ENCODE data around the gene FAM81A. TPM values are rescaled to one million over a fixed set of nuclear protein-coding genes. Genes with fewer than 3 reads are reported as not detected.
A peak's percentile ranks its signal among the peaks of the same experiment; 100 is the strongest.
"Not testable (repeated sequence)": the region's sequence is repeated elsewhere in the genome, so short reads cannot be mapped to it uniquely, and the experiment has no call there.

FAM81A gene
- polyA plus RNA-seq, 4 donors: 1.1 to 7.1 (median 2.7) TPM; not detected in 1

DNA sequence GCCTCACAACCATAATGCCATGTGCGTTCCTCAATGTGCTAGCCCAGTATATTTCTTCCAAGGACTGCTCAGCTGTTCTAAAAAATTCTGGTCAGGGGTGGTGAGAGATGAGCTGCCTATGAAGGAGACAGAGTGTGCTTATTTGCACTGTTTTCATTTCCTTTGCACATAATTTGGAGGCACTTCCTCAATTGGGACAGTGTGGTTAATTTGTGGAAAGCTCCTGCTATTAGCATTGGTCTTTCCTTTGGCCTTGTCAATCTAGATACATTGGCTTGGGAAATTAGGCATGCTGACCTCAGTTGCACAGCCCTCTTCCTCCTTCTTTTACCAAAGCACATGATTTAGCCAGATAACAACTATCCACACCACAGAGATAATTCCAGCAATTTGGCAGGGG is 9.4 kb downstream of the FAM81A start:
- Histone ChIP-seq H3K9me3 (ENCODE audit: control insufficient read depth in 2 of 2, insufficient read depth in 1 of 2, low read depth in 1 of 2, low read length in 1 of 2) (no peaks in the 10 kb centered on the region), H3K4me1 (ENCODE audit: control insufficient read depth in 3 of 3, insufficient read depth in 2 of 3, low read depth in 1 of 3, low read length in 2 of 3) (peaks cover 0 to 3% (median 0%) of the 10 kb centered on the region in 3 donors), H3K4me3 (ENCODE audit: low read depth in 1 of 3, low read length in 3 of 3) (no peak overlapping the region), H3K27me3 (ENCODE audit: control insufficient read depth in 3 of 3, insufficient read depth in 3 of 3, low read length in 3 of 3) (no peaks in the 10 kb centered on the region), H3K36me3 (ENCODE audit: control insufficient read depth in 3 of 3, insufficient read depth in 2 of 3, low read depth in 1 of 3, low read length in 3 of 3) (no peaks in the 10 kb centered on the region), H3K27ac (ENCODE audit: low read depth in 1 of 3, low read length in 2 of 3) (no peak overlapping the region)
- no peak for DNase-seq
- WGBS, 3 donors: 93 to 95% (median 94%) methylated on average over 1 of the region's 1 CpG
- FAIRE-seq: no peak

DNA sequence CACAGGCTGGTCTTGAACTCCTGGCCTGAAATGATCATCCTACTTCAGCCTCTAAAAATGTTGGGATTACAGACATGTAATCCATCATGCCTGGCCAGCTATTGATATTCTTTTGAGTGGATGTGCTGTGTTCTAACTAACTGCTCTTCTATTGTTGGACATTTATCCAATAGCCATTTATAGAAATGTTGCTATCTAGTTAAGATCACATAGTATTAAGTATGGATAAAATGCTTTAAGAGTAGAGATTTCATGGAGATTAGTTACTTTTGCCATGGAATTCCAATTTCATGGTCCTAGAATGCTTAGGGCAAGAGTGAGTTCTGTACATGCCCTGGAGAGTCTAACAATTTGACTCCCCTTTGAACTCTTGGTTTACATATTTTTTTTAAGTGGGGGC is 10.9 kb downstream of the FAM81A start:
- no peak overlapping the region for H3K27ac ChIP-seq (ENCODE audit: low read depth in 1 of 3, low read length in 2 of 3)
- H3K4me3 ChIP-seq (ENCODE audit: low read depth in 1 of 3, low read length in 3 of 3): no peak overlapping the region
- H3K36me3 ChIP-seq (ENCODE audit: control insufficient read depth in 3 of 3, insufficient read depth in 2 of 3, low read depth in 1 of 3, low read length in 3 of 3): no peaks in the 10 kb centered on the region
- no peaks in the 10 kb centered on the region for H3K9me3 ChIP-seq (ENCODE audit: control insufficient read depth in 2 of 2, insufficient read depth in 1 of 2, low read depth in 1 of 2, low read length in 1 of 2)
- no peak for DNase-seq
- H3K27me3 ChIP-seq (ENCODE audit: control insufficient read depth in 3 of 3, insufficient read depth in 3 of 3, low read length in 3 of 3): no peaks in the 10 kb centered on the region
- FAIRE-seq: no peak
- peaks cover 0 to 9% (median 0%) of the 10 kb centered on the region in 3 donors for H3K4me1 ChIP-seq (ENCODE audit: control insufficient read depth in 3 of 3, insufficient read depth in 2 of 3, low read depth in 1 of 3, low read length in 2 of 3)

DNA sequence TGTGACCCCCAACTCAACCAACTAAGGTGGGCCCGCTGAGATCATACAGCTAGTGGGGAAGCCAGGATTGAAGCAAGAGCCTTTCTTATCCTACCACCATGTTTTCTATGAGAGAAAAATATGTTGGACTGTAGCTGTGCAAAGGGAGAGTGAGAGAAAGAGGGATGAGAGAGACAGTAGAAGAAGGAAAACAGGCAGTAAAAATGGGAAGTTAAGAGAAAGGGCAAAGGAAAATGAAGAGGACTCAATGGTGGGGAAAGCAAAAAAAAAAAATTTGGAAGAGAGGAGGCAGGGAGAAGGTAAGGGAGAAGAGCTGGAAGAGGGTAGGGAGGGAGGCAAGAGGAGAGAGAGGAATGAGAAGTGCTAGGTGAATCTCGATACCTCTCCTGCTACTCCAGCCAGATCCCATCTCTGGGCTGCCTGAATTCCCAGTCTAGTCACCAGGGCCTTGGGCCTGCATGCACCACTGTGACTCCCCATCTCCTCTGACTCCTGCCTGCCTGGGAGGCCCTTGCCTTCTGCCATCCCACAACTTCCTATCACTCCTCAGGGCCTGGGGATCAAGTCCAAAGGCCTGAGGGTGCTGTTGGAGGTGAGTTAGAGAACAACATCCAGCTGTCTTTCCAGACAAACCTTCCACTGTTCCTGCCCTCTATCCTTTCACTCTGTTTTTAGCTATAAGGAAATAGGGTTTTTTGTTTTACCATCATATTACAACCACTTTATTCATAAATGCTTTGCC is 15.7 kb downstream of the FAM81A start:
- DNase-seq: peak; percentile 14 to 47
- no peak for FAIRE-seq
- Histone ChIP-seq H3K9me3 (ENCODE audit: control insufficient read depth in 2 of 2, insufficient read depth in 1 of 2, low read depth in 1 of 2, low read length in 1 of 2) (no peaks in the 10 kb centered on the region), H3K4me3 (ENCODE audit: low read depth in 1 of 3, low read length in 3 of 3) (no peak overlapping the region), H3K4me1 (ENCODE audit: control insufficient read depth in 3 of 3, insufficient read depth in 2 of 3, low read depth in 1 of 3, low read length in 2 of 3) (peaks cover 0 to 32% (median 0%) of the 10 kb centered on the region in 3 donors), H3K27ac (ENCODE audit: low read depth in 1 of 3, low read length in 2 of 3) (no peak overlapping the region), H3K36me3 (ENCODE audit: control insufficient read depth in 3 of 3, insufficient read depth in 2 of 3, low read depth in 1 of 3, low read length in 3 of 3) (no peaks in the 10 kb centered on the region), H3K27me3 (ENCODE audit: control insufficient read depth in 3 of 3, insufficient read depth in 3 of 3, low read length in 3 of 3) (no peaks in the 10 kb centered on the region)
- WGBS, 3 donors: 94 to 100% (median 97%) methylated on average over 2 of the region's 2 CpGs

DNA sequence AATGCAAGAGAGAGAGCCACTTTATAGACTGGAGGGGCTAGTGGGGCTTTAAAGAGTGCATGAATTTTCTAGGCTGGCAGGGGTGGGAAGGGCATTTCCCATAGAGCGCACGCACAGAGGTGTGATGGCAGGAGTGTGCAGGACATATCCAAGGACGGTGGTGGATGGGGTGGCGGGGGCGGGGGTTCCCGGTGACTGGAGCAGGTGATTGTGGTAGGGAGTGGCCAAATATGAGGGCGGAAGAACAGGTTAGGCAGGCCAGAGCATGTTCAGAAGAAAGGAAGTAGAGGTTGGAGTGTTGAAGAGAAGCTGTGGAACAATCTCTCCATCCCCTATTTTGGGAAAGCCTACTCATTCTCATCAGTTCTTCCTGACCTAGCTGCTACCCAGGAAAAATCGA is 18.1 kb downstream of the FAM81A start:
- peak; percentile 80 to 85 for DNase-seq
- WGBS, 3 donors: 20 to 62% (median 28%) methylated on average over 7 to 8 of the region's 8 CpGs
- Histone ChIP-seq H3K9me3 (ENCODE audit: control insufficient read depth in 2 of 2, insufficient read depth in 1 of 2, low read depth in 1 of 2, low read length in 1 of 2) (no peaks in the 10 kb centered on the region), H3K4me1 (ENCODE audit: control insufficient read depth in 3 of 3, insufficient read depth in 2 of 3, low read depth in 1 of 3, low read length in 2 of 3) (peaks cover 0 to 35% (median 0%) of the 10 kb centered on the region in 3 donors), H3K27me3 (ENCODE audit: control insufficient read depth in 3 of 3, insufficient read depth in 3 of 3, low read length in 3 of 3) (no peaks in the 10 kb centered on the region), H3K36me3 (ENCODE audit: control insufficient read depth in 3 of 3, insufficient read depth in 2 of 3, low read depth in 1 of 3, low read length in 3 of 3) (no peaks in the 10 kb centered on the region), H3K27ac (ENCODE audit: low read depth in 1 of 3, low read length in 2 of 3) (peak overlapping the region in 1 of 3 donors; percentile 69), H3K4me3 (ENCODE audit: low read depth in 1 of 3, low read length in 3 of 3) (no peak overlapping the region)
- no peak for FAIRE-seq

DNA sequence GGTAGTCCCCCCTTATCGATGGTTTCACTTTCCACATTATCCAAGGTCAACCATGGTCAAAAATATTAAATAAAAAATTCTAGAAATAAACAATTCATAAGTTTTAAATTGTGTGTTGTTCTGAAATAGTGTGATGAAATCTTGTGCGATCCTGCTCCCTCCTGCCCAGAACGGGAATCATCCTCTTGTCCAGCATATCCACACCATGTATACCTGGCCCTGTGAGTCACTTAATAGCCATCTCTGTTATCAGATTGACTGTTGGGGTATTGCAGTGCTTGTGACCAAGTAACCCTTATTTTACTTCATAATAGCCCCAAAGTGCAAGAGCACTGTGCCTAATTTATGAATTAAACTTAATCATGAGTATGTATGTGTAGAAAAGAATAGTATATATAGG is 19.1 kb downstream of the FAM81A start:
- FAIRE-seq (no peak), DNase-seq (peak in 1 of 2 donors; percentile 22)

DNA sequence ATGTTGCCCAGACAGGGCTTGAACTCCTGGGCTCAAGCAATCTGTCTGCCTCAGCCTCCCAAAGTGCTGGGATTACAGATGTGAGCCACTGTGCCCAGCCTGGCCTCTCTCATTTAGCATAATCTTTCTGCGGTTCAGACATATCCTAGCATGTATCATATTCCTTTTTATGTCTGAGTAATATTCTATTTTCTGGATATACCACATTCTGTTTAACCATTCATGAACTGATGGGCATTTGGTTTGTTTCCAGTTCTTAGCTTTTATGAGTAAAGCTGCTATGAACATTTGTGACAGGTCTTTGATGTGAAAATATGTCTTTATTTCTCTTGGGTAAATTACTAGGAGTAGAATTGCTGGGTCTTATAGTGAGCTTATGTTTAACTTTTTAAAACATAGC is 23.5 kb downstream of the FAM81A start:
- WGBS, 3 donors: 98 to 100% (median 100%) methylated on average over 1 of the region's 1 CpG
- peaks cover 0 to 10% of the 10 kb centered on the region in 2 donors for H3K9me3 ChIP-seq (ENCODE audit: control insufficient read depth in 2 of 2, insufficient read depth in 1 of 2, low read depth in 1 of 2, low read length in 1 of 2)
- no peak overlapping the region for H3K4me3 ChIP-seq (ENCODE audit: low read depth in 1 of 3, low read length in 3 of 3)
- H3K36me3 ChIP-seq (ENCODE audit: control insufficient read depth in 3 of 3, insufficient read depth in 2 of 3, low read depth in 1 of 3, low read length in 3 of 3): no peaks in the 10 kb centered on the region
- DNase-seq (no peak), FAIRE-seq (no peak)
- H3K27me3 ChIP-seq (ENCODE audit: control insufficient read depth in 3 of 3, insufficient read depth in 3 of 3, low read length in 3 of 3): no peaks in the 10 kb centered on the region
- H3K27ac ChIP-seq (ENCODE audit: low read depth in 1 of 3, low read length in 2 of 3): no peak overlapping the region
- H3K4me1 ChIP-seq (ENCODE audit: control insufficient read depth in 3 of 3, insufficient read depth in 2 of 3, low read depth in 1 of 3, low read length in 2 of 3): peaks cover 0 to 12% (median 0%) of the 10 kb centered on the region in 3 donors

More for the DNA sequence above, 19.1 kb downstream of the FAM81A start:
- Histone ChIP-seq H3K36me3 (ENCODE audit: control insufficient read depth in 3 of 3, insufficient read depth in 2 of 3, low read depth in 1 of 3, low read length in 3 of 3) (no peaks in the 10 kb centered on the region), H3K27ac (ENCODE audit: low read depth in 1 of 3, low read length in 2 of 3) (peak overlapping the region in 1 of 3 donors; percentile 69), H3K4me3 (ENCODE audit: low read depth in 1 of 3, low read length in 3 of 3) (no peak overlapping the region), H3K9me3 (ENCODE audit: control insufficient read depth in 2 of 2, insufficient read depth in 1 of 2, low read depth in 1 of 2, low read length in 1 of 2) (peaks cover 0 to 10% of the 10 kb centered on the region in 2 donors), H3K27me3 (ENCODE audit: control insufficient read depth in 3 of 3, insufficient read depth in 3 of 3, low read length in 3 of 3) (no peaks in the 10 kb centered on the region), H3K4me1 (ENCODE audit: control insufficient read depth in 3 of 3, insufficient read depth in 2 of 3, low read depth in 1 of 3, low read length in 2 of 3) (peaks cover 0 to 35% (median 0%) of the 10 kb centered on the region in 3 donors)
- WGBS, 3 donors: 68 to 91% (median 86%) methylated on average over 3 of the region's 3 CpGs

DNA sequence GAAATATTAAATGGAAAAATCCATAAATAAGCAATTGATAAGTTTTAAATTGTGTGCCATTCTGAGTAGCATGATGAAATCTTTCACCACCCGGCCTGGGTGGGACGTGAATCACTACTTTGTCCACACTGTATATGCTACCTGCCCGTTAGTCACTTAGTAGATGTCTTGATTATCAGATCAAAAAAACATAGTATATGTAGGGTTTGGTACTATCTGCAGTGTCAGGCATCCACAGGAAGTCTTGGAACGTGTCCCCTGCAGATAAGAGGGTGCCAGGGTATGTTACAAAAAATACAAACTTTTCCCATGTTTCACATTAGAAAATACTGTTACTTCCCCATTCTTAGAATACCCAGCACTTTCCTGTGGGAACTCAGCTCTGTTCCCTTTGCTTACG is 35.2 kb downstream of the FAM81A start:
- no peak for FAIRE-seq
- no peaks in the 10 kb centered on the region for H3K27me3 ChIP-seq (ENCODE audit: control insufficient read depth in 3 of 3, insufficient read depth in 3 of 3, low read length in 3 of 3)

DNA sequence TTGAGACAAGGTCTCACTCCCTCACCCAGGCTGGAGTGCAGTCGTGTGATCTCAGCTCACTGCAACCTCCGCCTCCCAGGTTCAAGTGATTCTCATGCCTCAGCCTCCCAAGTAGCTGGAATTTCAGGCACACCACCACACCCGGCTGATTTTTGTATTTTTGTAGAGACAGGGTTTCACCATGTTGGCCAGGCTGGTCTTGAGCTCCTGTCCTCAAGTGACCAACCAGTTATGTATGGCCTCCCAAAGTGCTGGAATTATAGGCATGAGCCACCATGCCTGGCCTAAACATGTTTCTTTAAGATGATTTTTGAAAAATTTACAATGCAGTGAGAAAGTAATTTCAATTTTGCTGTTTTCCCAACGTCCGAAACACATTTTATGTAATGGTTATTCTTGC is 37.2 kb downstream of the FAM81A start:
- DNase-seq; FAIRE-seq; H3K4me3 ChIP-seq (ENCODE audit: low read depth in 1 of 3, low read length in 3 of 3); H3K27ac ChIP-seq (ENCODE audit: low read depth in 1 of 3, low read length in 2 of 3); H3K4me1 ChIP-seq (ENCODE audit: control insufficient read depth in 3 of 3, insufficient read depth in 2 of 3, low read depth in 1 of 3, low read length in 2 of 3); H3K27me3 ChIP-seq (ENCODE audit: control insufficient read depth in 3 of 3, insufficient read depth in 3 of 3, low read length in 3 of 3); H3K36me3 ChIP-seq (ENCODE audit: control insufficient read depth in 3 of 3, insufficient read depth in 2 of 3, low read depth in 1 of 3, low read length in 3 of 3); H3K9me3 ChIP-seq (ENCODE audit: control insufficient read depth in 2 of 2, insufficient read depth in 1 of 2, low read depth in 1 of 2, low read length in 1 of 2): not testable (repeated sequence)
- WGBS, 3 donors: 92 to 94% (median 92%) methylated on average over 5 of the region's 5 CpGs

More for the DNA sequence above, 35.2 kb downstream of the FAM81A start:
- Histone ChIP-seq H3K9me3 (ENCODE audit: control insufficient read depth in 2 of 2, insufficient read depth in 1 of 2, low read depth in 1 of 2, low read length in 1 of 2) (peaks cover 0 to 4% of the 10 kb centered on the region in 2 donors), H3K36me3 (ENCODE audit: control insufficient read depth in 3 of 3, insufficient read depth in 2 of 3, low read depth in 1 of 3, low read length in 3 of 3) (no peaks in the 10 kb centered on the region), H3K4me3 (ENCODE audit: low read depth in 1 of 3, low read length in 3 of 3) (no peak overlapping the region), H3K4me1 (ENCODE audit: control insufficient read depth in 3 of 3, insufficient read depth in 2 of 3, low read depth in 1 of 3, low read length in 2 of 3) (no peaks in the 10 kb centered on the region), H3K27ac (ENCODE audit: low read depth in 1 of 3, low read length in 2 of 3) (no peak overlapping the region)
- WGBS, 3 donors: 74 to 87% (median 80%) methylated on average over 5 of the region's 5 CpGs
- no peak for DNase-seq

DNA sequence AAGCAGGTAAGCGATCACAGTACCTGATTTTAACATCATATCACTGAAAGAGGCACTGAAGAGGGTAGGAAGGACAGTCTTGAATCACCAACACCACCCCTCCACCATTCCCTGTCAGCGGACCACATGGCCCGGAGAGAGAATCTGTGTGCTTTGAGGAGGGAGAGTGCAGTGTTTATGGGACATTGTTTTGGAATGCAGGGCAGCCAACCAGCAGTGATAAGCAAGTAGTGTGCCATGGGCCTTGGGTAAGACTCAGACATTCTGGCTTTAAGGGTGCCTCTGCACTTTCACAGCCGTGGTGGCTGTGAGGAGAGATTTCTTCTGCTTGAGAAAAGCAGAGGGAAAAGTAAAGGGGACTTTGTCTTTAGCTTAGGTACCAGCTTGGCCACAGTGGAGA is 46.4 kb downstream of the FAM81A start:
- DNase-seq (no peak), FAIRE-seq (no peak)
- no peaks in the 10 kb centered on the region for H3K9me3 ChIP-seq (ENCODE audit: control insufficient read depth in 2 of 2, insufficient read depth in 1 of 2, low read depth in 1 of 2, low read length in 1 of 2)
- no peak overlapping the region for H3K27ac ChIP-seq (ENCODE audit: low read depth in 1 of 3, low read length in 2 of 3)
- no peaks in the 10 kb centered on the region for H3K4me1 ChIP-seq (ENCODE audit: control insufficient read depth in 3 of 3, insufficient read depth in 2 of 3, low read depth in 1 of 3, low read length in 2 of 3)
- no peak overlapping the region for H3K4me3 ChIP-seq (ENCODE audit: low read depth in 1 of 3, low read length in 3 of 3)
- H3K36me3 ChIP-seq (ENCODE audit: control insufficient read depth in 3 of 3, insufficient read depth in 2 of 3, low read depth in 1 of 3, low read length in 3 of 3): no peaks in the 10 kb centered on the region
- H3K27me3 ChIP-seq (ENCODE audit: control insufficient read depth in 3 of 3, insufficient read depth in 3 of 3, low read length in 3 of 3): no peaks in the 10 kb centered on the region
- WGBS, 3 donors: 85 to 97% (median 86%) methylated on average over 4 of the region's 4 CpGs

Data from small intestine (tissue), 7 donors.